Esophagus squamous epithelium (tissue), 4 donors: ENCODE results near the gene BORCS8.

ENCODE experiments used
- POLR2A ChIP-seq, 4 donors: fragments of 450-650 bp; IDR thresholded peaks; one replicate each; pipeline ENCODE4 v1.6.1; 2017; ENCODE audit warnings: antibody characterized with exemption in 4 of 4, mild to moderate bottlenecking in 4 of 4, moderate library complexity in 3 of 4
- TF ChIP-seq, protein P1 (sequence below), 6 experiments: fragments of 450-650 bp in 4 of 6; fragments of 200-600 bp in 2 of 6; sonication (generic) in 2 of 6; IDR thresholded peaks; one replicate each; pipeline ENCODE4 v1.5.1; 2016 to 2019; ENCODE audit warnings: antibody characterized with exemption in 6 of 6, mild to moderate bottlenecking in 4 of 6, moderate library complexity in 4 of 6

GRCh38 chr19:19193926-19194325 is 2.0 kb upstream of the BORCS8 start:
- TF ChIP-seq, protein P1, sequence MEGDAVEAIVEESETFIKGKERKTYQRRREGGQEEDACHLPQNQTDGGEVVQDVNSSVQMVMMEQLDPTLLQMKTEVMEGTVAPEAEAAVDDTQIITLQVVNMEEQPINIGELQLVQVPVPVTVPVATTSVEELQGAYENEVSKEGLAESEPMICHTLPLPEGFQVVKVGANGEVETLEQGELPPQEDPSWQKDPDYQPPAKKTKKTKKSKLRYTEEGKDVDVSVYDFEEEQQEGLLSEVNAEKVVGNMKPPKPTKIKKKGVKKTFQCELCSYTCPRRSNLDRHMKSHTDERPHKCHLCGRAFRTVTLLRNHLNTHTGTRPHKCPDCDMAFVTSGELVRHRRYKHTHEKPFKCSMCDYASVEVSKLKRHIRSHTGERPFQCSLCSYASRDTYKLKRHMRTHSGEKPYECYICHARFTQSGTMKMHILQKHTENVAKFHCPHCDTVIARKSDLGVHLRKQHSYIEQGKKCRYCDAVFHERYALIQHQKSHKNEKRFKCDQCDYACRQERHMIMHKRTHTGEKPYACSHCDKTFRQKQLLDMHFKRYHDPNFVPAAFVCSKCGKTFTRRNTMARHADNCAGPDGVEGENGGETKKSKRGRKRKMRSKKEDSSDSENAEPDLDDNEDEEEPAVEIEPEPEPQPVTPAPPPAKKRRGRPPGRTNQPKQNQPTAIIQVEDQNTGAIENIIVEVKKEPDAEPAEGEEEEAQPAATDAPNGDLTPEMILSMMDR (IDR thresholded peaks at IDR 0.05), result no peak
- no peak for TF ChIP-seq POLR2A (IDR thresholded peaks at IDR 0.05)
